ENCODE results near the gene CUEDC1.

DNA sequence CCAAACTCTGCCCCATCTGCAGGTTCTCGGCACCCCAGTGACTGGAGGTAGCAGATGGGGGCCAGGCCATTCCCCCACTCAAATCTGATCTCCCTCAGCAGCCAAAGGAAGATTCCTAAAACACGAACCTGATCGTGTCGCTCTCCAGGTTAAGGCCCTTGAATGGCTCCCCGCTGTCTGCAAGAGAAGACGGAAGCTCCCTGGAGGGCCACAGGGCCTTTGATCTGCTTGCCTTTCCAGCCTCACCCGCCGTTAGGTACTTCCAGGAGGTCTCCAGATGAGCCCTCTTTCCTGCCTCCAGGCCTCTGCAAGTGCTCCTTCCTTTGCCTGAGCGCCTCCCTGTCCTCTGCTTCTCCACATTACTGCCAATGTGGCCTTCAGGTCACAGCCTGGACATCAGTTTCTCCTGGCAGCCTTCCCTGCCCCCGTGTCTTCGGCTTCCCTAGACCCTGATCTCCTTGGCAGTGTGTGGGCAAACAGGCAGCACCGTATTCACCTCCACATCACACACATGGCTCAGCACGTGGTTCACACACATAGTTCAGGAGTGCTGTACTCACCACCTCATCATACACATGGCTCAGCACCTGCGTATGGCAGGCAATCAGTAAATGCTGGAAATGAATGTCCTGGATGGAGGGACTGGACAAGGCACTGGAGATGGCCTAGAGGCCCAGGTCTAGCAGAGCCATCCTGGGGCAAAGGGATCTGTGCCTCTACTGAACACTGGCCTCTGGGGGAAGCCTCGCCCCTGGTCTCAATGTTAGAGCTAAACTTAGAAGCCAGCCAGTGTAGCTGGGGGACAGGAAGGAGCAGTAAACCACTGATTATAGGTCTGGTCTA lies 79.0 kb downstream of the CUEDC1 start:
- TF ChIP-seq, protein P1, sequence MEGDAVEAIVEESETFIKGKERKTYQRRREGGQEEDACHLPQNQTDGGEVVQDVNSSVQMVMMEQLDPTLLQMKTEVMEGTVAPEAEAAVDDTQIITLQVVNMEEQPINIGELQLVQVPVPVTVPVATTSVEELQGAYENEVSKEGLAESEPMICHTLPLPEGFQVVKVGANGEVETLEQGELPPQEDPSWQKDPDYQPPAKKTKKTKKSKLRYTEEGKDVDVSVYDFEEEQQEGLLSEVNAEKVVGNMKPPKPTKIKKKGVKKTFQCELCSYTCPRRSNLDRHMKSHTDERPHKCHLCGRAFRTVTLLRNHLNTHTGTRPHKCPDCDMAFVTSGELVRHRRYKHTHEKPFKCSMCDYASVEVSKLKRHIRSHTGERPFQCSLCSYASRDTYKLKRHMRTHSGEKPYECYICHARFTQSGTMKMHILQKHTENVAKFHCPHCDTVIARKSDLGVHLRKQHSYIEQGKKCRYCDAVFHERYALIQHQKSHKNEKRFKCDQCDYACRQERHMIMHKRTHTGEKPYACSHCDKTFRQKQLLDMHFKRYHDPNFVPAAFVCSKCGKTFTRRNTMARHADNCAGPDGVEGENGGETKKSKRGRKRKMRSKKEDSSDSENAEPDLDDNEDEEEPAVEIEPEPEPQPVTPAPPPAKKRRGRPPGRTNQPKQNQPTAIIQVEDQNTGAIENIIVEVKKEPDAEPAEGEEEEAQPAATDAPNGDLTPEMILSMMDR (IDR thresholded peaks at IDR 0.05), result no peak
- TF ChIP-seq POLR2A (IDR thresholded peaks at IDR 0.05), result no peak

Data from lower leg skin (tissue), 3 donors.